HG03378 (cell line): ENCODE measurements around the gene OBSCN.

Experiments
- ATAC-seq: cut with Tn5 transposase; IDR thresholded peaks from one replicate; pipeline ENCODE4 v1.9.1; 2021; ENCODE audit warnings: mild to moderate bottlenecking, moderate library complexity; ENCODE audit not compliant: unreplicated experiment

OBSCN gene

DNA sequence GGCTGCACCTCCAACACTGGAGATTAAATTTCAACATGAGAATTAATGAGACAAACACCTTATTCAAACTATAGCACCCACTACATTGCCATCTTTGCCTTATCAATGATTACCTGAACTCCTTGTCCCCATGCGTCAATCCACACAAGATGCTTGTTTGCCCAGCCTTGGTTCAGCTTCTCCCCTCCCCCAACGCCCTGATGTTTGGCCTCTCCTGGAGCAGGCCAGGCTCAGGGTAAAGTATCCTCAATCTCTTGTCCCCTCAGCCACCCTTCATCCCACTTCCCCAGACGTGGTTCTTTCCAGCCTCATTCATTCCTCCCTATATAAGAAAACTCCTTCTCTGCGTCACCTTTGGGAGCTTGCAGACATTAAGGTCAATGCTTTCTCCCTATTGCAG is 220.6 kb downstream of the OBSCN start:
- no peak for ATAC-seq
